Measurements from ENCODE around the gene ORMDL3.
"Not testable (repeated sequence)": the region's sequence is repeated elsewhere in the genome, so short reads cannot be mapped to it uniquely, and the experiment has no call there.

GRCh38 chr17:39886102-39886501 lies 41.3 kb downstream of the ORMDL3 start:
- TF ChIP-seq POLR2AphosphoS5 (IDR thresholded peaks at IDR 0.05; ENCODE audit: low read depth); CTCF (IDR thresholded peaks at IDR 0.05; ENCODE audit: insufficient read depth, low read length): not testable (repeated sequence)

Data from HL-60 (cell line).